Activated CD4-positive, alpha-beta T cell treated with anti-CD3 and anti-CD28 coated beads, Interleukin-2, amount 50 U/mL, for 48 hours (primary cell): ENCODE measurements around the gene COL4A1.

Experiments
- DNase-seq, 2 experiments: peaks; one replicate each; pipeline ENCODE4 v3.0.0-alpha.2; 2020

Gene COL4A1

GRCh38 chr13:110214637-110215036, 92.3 kb downstream of the COL4A1 start:
- no peak for DNase-seq

DNA sequence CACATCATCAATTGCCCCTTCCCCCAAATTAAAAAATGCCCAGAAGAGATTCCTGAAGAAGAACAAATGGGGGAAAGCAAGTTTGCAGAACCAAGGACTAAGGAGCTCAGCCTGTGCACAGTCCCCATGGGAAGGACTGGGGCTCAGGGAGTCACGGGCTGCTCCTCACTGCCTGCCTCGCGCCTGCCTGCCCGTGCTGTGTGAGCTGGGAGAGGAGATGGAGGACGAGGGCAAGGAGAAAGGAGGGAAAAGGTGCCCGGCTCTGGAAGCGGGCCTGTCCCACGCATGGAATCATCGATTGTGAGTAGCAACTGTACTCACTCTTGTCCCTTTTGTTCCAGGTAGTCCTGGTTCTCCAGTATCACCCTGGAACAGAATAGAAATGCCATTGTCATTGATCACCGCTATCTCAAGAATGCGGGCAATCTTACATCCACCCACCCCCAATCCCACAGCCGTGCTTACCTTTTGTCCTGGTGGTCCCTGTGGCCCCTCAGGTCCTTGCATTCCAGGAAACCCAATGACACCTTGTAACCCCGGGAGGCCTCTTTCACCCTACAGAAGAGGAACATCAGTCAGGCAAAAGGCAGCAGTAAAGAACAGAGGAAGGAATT, 93.4 kb downstream of the COL4A1 start:
- DNase-seq, result no peak

DNA sequence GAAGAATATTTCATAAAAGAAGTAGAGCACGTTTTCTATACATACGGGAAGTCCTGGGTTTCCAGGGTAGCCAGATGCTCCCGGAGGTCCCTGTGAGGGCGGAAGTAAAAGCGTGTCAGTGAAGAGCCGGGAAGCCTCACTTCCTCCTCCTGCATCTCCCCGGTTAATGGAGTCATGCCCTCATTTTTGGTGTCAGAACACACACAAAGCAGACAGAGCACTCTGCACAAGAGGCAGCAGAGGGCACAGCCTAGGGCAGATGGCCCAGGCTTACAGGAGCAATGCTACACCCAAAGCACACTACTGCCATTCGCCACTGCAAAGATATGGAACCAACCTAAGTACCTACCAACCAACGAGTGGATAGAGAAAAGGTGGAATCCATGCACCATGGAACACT, 94.4 kb downstream of the COL4A1 start:
- no peak for DNase-seq

- DNase-seq, result no peak
Observed at GRCh38 chr13:110211735-110212134, 95.2 kb downstream of the COL4A1 start.

GRCh38 chr13:110211046-110211445, 95.9 kb downstream of the COL4A1 start:
- no peak for DNase-seq

DNA sequence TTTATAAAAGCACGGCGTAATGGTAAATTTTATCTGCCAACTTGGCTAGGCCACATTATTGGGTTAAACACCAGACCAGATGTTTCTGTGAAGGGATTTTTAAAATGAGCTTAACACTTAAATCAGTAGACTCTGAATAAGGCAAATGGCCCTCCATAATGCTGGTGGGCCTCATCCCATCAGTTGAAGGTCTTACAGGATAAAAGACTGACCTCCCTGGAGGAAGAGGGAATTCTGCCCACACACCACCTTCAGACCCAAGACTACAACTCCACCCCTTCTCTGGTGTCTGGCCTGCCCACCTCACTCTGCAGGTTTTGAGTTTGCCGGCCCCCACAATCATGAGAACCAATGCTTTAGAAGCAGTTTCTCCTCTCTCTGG, 96.4 kb downstream of the COL4A1 start:
- no peak for DNase-seq

DNA sequence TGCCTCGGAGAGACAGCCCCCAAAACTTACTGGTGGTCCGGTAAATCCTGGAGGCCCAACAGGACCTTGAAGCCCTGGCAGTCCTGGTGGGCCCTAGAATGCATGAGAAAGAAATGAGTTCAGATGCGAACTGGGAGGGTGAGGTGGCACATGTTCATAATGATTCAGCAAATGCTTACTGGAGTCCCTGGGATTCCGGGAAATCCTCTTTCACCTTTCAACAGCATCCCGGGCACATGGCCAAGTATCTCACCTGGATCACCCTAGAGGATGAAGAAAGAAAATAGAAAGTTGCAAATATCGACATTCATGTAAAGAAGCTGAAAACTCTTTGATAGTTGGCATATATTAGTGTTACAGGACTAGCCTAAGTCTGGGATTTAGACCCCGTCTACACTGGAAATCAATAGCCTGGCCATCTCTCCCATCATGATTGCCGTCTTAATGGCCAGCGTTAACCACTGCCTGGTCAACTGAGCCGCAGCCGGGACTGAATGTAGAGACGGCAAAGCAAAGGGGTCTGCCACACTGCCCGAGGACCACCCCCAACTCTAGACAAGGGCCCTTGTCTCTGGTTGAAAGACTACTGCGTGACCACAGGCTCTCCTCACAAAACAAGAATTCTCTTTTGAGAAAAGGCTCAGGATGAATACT, 96.9 kb downstream of the COL4A1 start:
- DNase-seq, result no peak

DNA sequence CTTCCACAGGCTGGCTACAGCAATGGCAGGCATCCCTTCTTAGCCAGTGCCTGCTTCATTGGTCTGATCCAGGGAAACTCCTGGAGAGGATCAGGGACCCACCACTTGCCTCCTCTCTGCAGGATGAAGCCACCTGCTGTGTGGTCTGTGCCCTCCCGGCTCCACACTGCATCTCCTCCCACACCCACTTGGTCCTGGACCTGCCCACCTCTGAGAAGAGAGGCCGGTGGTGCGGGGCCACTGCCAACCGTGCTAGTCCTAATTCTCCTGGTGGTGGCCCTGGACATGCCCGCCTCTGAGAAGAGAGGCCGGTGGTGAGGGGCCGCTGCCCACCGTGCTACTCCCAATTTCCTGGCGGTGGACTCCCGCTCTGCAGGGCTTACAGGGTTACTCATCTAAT, 98.8 kb downstream of the COL4A1 start:
- no peak for DNase-seq

DNA sequence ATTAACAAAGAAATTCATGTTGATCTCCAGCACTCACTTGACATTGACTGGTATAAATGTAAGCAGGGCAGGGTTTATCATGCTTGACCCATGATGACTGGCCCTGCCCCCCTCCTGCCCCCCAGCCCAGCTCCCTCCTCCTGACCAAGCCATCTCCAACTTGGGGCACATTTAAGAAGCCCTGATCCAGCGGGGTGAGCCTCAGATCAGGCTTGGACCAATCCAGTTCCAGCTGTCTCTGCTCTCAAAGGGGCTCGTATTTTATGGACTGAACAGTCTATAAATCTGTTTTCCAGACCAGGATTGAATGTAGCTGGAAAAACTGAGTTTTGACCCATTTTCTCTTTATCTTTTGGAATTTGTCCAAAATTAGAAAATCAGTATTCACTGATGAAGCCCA, 100.0 kb downstream of the COL4A1 start:
- no peak for DNase-seq

GRCh38 chr13:110206185-110206584, 100.8 kb downstream of the COL4A1 start:
- DNase-seq, result no peak

- DNase-seq, result no peak
Observed at GRCh38 chr13:110201114-110201513, 105.8 kb downstream of the COL4A1 start.

DNA sequence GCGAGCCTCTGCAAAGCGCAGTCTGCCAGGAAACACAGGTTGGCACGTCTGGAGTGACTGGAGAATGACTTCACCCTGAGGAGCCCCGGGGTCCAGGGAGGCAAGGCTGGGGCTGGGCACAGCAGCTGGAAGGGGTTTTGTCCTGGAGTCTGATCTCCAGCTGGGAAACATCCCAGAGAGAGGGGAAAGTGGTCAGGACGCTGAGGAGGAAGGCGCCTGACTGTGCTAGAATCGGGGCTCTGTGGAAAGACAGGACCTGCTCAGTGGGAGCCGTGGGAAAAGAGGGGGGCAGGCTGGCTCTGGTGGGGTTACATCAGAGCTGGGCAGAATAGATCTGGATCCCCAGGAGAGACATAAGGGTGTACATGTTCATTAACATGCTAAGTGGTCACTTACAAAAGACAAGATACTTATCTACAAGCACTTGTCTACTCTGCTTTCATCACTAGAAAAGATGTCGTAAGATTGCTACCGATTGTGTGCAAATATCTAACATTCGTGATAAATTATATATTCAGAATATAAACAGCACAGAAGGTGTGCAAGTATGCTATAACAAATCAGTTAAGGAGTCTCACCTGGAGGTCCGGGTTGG, 106.6 kb downstream of the COL4A1 start:
- DNase-seq, result no peak

GRCh38 chr13:110199046-110199831, 107.7 kb downstream of the COL4A1 start:
- DNase-seq, result no peak

DNA sequence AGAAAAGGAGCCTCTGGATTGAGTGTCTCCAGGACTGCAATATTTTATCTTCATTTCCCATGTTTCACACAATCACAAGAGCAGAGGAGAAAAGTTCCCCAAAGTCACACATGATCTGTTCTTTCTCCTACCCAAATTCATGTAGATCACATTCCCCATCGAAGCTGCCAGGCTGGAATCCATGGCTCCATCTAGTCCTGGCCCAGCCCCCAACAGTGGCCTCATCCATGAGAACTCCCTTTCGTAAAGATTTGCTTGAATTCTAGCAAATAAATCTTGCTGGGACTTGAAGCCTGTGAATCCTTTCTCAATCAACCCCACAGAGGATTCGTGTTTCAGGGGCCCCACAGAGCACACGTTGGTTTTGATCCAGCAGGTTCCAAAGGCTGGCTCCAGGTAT, 109.5 kb downstream of the COL4A1 start:
- DNase-seq, result no peak

DNA sequence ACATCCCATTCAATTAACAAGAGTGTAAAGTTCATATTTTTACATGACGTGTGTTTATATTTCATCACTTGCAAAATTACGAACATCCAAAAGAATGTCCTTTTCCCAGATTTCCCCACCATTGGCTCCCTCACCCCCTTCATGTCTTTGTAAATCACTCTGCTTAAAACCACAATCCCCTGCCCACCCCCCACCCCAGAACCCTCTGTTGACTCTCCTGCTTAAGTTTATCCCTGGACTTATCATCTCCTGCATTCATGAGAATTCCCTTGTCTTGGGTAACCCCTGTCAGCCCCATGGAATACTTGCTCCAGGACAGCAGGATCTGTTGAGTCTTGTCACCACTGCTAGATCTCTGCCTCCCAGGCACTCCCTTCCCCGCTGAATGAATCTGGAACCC, 109.9 kb downstream of the COL4A1 start:
- no peak for DNase-seq

- DNase-seq, result no peak
Observed at GRCh38 chr13:110195547-110196485, 111.1 kb downstream of the COL4A1 start.

DNA sequence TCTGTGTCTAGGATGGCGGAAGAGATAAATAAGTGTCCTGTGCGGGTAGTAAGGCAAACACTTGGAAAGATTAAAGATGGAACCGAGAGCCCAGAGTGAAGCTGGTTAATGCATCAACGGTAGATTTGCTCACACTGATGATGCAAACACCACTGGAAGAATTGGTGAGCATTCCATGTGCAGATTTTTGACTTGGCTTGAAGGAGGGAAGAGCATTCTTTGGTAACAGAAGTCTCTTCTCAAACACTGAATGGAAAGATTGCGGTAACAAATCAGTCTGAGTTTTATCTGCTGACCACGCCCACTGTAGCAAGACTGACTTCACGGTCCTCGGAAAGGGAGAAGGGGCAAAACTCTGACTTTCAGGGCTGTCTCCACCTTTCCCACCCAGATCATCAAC, 112.5 kb downstream of the COL4A1 start:
- no peak for DNase-seq

DNA sequence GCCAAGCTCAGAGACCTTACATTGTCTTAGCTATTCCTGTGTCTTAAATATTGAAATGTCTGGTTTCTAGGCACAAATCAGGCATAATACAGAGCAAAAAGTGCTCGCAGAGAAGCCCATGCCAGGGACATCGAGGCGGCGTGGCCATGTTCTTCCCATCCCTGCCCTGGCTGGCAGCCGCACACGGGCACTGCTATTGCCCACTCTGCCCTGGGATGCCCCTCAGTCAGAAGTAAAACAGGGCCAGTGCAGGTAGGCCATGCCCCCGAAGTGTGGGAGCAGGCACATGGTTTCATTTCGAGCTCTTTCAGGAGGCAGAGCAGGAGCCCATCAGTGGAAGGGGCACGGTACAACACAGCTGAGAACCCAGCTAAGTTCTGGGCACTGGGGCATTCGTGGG, 113.5 kb downstream of the COL4A1 start:
- DNase-seq, result no peak

- DNase-seq, result no peak
Observed at GRCh38 chr13:110192472-110192871, 114.5 kb downstream of the COL4A1 start.

DNA sequence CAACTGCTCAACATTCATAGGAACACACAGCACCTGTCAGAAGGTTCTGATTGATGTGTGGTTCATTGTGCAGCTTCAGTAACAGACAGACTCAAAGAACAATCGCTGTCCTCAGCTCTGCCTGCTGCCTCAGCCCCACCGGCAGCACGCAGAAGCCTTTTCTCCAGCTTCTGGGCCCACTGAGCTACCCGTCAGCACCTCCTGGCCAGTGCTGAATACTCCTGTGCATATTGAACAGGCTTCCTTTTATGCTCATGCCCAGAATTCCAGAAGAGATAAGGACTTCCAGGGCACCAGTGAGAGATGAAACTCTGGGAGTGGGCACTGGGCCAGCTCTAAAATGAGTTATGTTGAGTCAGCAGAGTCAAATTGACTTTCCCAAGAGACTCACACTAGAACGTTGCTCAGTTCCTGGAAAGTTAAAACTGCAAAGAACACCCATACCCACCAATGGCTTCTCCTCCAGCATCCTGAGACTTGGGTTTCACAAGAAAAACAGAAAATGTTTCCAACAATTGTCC, 119.3 kb downstream of the COL4A1 start:
- no peak for DNase-seq

GRCh38 chr13:110186231-110186855, 120.6 kb downstream of the COL4A1 start:
- DNase-seq, result no peak

- no peak for DNase-seq
Observed at GRCh38 chr13:110185696-110186095, 121.3 kb downstream of the COL4A1 start.
